Measurements from ENCODE around the gene OPRM1. TPM values are rescaled to one million over a fixed set of nuclear protein-coding genes. Genes with fewer than 3 reads are reported as not detected.
"Not testable (repeated sequence)": the region's sequence is repeated elsewhere in the genome, so short reads cannot be mapped to it uniquely, and the experiment has no call there.

OPRM1 gene
- total RNA-seq, 1 donor from 2014 or later = not detected

DNA sequence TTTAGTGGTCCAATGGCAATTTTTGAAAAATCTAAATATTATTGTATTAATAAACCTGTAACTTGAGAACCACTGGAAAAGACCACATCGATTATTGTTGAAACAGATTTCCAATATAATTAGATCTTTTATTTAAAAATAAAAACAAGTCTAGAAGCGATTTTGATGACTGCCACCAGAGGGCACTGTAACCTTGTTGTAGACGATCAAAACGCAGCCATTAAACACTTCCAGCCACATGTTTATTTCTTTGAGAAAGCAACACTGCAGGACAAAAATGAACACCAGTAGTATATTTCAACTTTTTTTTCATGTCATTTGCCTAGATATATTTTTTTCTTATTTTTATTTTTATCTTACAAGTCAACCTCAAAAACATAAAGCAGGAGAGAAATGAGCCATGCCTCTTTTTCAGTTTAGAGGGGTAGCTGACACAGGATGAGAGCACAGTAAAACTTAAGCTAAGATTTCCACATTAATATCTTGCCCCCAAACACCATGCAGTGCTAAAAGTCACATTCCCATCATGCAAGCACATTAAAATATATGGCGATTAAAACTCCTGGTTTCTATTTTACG is 115.4 kb downstream of the OPRM1 start:
- peak; percentile 60 for ATAC-seq

DNA sequence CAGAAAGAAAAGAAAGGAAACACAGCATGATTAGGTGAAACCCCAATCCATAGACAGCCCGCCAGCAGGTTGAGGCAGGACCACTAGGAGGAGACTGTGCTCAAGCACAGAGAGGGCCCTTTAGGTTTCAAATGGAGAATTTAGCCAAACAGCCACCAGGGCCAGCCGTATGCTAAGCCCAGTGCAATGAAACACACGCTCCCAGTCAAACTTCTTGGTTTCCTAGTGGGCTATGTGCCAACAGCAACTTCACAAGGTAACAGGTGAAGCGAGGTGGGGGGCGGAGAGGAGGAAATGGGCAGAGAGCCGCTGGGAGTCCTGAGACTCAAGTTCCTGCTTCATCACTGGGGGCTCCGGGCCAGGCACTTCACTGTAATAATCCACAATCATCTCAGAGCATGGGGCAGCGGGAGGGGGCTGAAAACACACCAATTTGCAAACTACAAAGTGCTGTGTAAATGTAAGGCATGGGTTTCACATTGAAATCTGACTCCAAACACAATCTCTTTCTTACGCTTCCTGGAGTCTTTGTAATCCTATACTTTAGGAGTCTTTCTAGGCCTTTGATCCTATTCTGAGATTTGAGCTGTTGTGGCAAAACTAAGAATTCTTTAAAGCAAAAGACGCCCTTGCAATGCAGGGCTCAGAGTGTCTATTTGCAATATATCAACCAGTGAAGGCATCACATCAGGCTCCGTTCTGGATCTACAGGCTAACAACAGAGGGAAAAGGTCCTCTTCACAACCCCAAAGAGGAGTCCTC is 117.3 kb downstream of the OPRM1 start:
- peak; percentile 84 for ATAC-seq

DNA sequence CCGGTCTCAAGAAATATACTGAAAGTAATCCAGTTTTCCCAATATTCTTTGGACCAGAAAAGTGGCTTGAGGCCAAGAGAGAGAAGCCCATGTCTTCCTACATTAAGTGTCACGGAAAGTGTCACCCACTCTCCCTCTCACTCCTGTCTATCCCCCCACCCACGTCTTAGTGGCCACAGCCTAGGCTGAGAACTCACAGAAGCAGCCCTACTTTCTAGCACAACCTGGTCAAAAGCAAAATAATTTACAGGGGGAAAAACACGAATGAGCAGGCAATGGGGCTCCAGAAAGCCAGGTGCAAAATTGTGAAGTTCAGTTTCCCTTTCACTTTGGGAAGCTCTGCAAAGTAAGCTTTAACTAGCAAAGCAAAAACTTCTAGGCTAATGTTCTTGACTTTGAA is 118.0 kb downstream of the OPRM1 start:
- ATAC-seq = no peak

DNA sequence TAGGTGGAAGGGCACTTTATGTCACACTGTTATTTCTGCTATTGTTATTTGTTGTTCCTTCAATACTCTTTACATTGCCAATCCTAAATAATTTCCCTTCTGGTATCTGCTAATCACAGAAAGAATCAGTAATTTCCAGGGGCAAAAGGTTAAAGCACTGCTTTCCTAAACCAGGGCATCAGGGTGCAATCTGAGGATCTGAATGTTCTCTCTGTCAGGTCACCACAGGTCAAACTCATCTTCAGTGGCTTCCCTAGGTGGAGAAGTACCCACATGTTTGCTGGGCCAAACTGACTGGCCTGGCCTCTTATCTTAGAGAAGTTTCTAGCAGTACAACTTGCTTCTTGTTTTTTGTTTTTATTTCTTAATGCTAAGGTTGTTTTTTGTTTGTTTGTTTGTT is 118.7 kb downstream of the OPRM1 start:
- no peak for ATAC-seq

DNA sequence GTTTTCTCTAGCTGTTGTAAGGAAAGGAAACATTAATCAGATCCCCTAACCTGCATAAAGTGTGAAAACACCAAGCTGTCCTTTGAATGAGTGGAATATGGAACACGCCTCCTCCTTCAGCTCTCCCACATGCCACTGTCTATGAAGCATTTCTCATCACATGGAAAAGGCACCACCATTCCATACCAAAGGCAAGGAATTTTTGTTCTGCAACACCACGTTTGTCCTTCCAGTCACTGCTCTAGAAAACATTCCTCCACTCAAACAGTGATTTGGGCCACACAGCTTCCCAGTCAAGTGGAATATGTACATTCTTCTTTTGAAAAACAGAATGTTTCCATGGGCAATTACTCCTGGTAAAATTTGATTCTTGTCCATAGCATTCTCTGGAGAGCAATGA is 120.1 kb downstream of the OPRM1 start:
- no peak for ATAC-seq

DNA sequence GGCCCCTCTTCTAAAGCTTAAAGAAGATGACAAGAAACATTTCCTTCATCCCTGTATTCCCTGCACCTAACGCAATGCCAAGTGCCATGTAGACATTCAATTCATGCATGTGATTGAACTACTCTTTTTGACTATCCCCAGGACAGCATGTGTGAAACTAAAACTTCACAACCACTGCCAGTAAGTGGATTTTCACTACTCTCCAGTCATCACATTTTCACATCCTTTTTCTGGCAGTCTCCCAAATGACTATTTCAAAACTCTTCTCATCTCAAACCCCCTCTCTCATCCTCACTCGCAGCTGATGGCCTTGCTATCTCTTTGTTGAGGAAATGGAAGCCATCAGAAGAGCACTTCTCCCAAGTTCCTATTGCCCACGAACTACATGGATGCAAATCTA is 122.6 kb downstream of the OPRM1 start:
- no peak for ATAC-seq

DNA sequence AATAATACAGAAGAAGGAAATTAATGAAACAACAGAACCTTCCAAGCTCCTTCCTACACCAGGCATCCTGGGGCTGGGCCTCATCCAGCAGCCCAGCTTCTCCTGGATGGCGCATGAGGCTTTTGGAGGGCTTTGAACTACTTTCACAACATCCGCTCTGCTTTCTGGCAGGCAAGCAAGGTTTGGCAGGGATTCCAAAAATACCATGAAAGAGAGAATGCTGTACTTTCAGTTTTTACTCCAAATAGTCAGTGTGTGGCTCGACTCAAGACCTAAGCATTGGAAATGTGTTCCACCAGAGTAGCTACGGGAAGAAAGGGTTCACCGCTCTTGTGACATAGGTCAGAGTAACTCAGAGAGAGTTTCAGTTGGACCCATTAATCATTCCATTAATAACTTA is 125.4 kb downstream of the OPRM1 start:
- ATAC-seq = no peak

DNA sequence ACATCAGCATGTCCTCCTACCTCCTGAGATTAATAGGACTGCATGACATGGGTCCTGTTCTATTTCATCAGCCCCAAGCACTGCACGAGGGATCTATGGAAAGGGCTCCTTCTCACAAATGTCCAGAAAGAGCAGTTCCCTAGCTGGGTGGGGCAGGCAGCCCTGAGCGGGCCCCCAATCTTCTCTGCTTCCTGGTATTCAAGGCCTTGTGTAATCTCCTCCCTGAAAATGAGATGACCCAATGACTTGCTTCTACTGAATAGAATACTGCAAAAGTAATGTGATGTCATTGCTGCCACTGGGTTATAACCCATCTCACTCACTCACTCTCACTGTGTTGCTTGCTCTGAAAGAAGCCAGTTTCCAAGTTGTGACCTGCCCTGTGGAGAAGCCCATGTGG is 126.4 kb downstream of the OPRM1 start:
- ATAC-seq = no peak

DNA sequence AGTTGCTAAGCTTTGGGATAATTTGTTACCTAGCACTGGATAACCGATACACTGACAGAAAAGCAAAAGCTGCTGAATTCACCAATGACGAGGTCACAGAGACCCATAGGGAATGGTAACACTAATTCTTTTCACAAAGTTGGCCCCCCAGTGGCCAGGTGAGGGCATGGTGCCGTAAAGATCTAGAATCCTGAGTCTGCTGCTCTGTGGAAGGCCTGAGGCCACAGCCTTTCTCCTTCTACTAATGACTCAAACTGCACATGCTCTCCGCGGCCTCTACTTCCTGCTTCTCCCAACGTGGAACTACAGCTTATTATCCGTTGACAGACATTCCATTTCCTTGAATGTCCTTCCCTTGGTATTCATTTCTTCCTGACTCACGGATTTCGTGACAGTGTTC is 127.1 kb downstream of the OPRM1 start:
- ATAC-seq = peak; percentile 31

DNA sequence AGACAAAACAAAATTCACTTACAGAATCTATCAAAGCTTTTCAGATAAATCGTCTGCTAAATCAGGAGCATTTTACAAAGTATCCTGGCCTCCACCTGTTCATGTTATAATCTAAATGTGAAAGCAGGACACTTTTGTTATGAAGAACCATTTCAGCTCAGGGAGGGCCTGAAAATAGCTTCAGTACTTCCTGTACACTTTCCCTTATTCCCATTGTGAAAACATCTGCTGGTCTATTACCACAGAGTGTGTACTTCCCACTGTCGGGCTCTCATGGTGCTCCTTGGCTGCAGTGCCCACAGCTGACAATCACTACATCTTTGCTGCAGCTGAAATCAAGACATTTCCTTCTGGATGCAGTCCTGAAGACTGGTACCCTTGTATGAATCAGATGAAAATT is 128.1 kb downstream of the OPRM1 start:
- no peak for ATAC-seq

DNA sequence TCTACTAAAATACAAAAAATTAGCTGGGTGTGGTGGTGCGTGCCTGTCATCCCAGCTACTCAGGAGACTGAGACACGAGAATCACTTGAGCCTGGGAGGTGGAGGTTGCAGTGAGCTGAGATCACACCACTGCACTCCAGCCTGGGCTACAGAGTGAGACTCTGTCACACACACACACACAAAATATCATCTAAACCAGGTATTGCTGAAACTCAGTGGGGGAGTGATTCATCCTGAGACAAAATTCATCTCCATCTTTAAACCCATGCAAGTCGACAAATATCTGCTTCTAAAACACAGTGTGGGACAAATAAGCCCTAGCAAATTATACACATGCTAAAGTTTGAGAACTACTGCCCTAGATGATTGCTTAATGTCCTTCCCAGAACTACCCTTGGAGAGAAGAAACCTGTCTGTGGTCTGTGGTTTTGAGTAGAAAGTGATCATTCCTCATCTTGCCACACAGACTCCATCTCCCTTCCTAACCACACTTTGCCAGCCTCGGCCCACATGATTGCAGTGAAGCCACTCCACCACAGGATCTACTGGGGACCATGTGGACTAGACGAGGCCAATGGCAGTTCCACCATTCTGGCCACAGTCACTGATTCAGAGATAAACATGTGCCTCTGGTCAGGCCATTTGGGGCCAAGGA is 130.3 kb downstream of the OPRM1 start:
- no peak for ATAC-seq

DNA sequence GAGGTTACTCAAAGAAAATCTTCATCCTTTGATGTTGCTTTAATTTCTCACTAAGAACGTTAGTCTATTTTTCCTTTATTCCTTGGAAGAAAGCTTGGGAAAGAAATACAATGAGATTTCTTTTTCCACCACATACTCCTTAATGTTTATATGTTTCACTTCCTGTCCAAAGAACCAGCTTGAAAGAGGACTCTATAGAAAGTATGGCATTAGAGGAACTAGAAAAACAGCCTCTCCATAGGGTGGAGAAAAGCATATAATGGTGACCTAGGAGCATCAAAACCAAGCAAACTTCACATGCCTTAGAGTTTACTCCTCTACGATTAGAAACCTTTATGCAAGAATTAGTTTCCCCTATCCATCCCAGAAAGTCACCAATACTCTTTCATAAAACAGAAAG is 131.1 kb downstream of the OPRM1 start:
- ATAC-seq = no peak

DNA sequence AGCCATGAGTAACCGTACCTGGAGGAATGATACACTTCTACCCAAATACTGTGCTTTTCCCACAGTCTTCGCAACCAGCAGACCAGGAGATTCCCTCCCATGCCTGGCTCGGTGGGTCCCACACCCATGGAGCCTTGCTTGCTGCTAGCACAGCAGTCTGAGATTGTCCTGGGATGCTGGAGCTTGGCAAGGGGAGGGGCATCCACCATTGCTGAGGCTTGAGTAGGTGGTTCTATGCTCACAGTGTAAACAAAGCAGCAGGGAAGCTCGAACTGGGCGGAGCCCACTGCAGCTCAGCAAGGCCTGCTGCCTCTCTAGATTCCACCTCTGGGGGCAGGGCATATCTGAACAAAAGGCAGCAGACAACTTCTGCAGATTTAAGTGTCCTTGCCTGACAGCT is 133.4 kb downstream of the OPRM1 start:
- not testable (repeated sequence) for ATAC-seq

DNA sequence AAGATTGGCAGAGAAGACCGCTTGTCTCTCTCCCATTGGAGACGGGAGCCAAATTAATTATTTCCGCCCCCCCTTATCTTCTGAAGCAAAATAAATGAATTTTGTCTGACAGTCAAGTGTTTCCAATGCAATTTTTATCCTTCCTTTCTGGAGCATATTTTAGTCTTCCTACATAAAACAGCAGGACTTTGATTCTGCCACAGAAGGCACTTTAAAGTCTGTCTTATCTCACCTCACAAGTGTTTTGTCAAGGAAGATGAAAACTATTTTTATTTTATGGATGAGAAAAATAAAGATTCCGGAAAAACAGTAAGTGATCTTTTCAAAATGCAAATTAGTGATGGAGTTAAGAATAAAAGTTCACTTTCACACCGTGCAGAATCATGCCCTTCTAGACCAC is 140.4 kb downstream of the OPRM1 start:
- no peak for ATAC-seq

DNA sequence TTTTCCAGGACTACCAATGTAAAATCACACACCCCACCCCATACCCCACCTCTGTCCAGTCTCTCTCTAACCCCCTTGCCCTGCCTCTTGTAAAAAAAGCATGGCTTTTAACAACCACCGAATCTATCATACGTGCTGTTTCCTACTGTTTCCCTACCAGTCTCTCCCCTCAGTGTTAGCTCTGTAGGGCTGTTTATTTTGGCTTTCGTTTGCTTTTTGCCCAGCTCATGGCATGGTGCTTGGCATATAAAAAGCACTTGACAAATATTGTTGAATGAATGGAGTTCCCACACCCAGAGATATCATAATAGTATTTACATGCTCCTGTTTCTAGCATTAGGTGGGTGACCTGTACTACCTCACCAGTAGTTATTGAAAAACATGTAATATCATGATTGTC is 148.2 kb downstream of the OPRM1 start:
- ATAC-seq = no peak

DNA sequence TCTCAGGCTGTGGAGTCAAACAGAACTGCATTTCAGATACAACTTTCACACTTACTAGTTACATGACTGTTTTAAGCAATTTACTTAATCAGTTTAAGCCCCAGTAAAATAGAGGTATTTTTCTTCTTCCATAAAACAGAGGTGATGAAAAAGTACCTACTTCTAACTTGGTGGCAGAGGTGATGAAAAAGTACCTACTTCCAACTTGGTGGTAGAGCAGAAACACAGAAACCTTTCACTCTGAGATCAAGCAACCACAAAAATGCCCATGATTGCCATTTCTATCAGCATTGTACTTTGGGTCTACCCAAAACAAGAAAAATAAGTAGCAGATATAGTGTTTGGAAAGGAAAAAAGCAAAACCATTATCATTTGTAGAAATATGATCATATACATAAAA is 148.7 kb downstream of the OPRM1 start:
- ATAC-seq = no peak

DNA sequence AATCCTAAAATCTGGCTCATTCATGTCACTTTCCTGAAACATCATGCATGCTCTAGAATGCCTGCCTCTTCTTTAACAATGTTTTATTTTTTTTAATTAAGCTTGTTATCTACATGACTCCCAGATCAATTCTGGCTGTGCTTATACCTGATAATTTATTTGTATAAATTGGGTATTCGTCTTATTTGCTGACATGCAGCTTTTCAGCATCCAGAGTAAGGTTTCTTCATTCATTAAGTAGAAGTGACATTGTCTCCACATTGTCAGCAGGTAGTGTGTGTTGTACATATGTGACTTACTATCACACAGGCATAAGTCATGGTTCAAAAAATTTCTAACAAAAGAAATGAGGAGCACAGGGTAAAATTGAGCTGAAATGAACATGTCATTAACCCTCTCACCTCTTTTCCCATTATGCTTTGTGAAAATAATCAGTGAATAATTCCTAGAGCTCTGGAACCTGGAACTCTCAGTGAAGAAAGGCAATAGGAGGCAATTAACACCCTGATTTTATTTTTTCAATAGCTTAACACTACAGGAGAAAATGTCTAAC is 157.4 kb downstream of the OPRM1 start:
- no peak for ATAC-seq

DNA sequence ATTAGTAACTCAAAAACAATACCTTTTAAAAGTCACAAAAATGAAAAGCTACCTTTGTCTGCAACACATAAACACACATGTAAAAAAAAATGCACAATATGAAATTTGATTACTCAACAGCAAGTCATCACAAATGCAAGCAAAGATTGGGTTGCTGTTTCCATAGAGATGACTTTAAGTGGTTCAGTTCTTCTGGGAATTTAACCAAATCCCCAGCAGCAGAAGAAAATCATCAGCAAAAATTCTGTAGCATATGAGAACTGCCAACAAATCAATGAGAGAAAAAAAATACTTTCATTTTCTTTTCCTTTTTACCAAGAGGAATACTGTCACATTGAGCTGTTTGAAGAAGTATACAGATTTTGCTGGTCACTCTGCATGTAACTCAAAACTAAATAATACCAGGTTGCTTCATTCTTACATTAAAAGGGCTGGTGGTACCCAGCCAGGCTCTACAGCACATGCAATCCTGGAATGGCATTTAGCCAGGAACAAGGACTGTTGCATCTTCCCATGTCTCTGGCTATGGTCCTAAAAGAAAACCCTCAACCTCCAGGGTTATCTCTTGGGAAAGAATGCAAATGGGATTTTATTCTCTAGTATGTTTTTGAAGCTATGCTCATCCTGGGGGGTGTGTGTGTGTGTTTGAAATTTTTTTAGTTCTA is 158.3 kb downstream of the OPRM1 start:
- no peak for ATAC-seq

DNA sequence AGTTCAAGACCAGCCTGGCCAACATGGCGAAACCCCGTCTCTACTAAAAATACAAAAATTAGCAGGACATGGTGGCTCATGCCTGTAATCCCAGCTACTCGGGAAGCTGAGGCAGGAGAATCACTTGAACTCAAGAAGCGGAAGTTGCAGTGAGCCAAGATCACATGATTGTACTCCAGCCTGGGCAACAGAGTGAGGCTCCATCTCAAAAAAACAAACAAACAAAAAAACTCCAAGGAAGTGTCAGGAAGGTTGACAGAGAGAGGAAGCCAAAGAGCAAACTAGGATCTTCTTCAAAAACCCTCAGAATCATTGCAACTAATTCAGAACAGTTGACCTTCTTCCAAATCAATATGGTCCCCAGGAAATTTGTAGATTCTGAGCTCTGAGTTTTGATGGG is 162.6 kb downstream of the OPRM1 start:
- not testable (repeated sequence) for ATAC-seq

DNA sequence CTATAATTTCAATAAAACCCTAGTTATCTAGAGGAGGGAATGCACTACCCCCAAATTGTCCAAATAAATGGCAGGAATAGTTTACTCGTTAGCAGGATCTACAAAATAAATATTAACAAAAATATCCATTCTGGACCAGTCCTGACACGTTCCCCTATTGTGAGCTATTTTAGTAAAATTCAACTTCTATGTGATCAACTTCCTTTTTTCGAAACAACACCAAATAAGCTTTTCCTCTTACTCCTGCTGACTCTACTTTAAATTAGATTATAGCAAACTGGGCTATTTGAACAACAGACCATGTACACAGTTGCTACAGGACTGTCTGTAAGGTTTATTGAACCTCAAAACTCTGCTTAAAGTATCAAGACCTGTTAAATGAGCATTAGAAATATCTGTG is 163.3 kb downstream of the OPRM1 start:
- no peak for ATAC-seq

DNA sequence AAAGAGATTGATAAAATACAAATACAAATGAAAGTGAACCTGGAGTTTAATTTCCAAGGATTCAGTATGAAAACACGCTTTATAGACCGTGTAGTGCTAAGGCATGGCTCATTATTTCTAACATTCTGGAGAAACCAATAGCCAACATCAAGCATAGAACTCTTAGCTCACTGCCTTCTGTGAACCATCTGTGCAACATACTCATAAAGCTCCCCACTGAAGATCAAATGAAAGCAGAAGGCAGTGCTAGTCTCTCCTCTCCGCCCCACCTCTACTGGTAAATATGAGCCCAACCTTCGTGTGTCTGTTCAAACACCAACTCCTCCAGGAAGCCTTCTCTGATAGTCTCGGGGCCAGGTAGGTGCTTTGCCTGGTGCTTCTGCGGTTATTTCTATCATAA is 163.9 kb downstream of the OPRM1 start:
- ATAC-seq = no peak

DNA sequence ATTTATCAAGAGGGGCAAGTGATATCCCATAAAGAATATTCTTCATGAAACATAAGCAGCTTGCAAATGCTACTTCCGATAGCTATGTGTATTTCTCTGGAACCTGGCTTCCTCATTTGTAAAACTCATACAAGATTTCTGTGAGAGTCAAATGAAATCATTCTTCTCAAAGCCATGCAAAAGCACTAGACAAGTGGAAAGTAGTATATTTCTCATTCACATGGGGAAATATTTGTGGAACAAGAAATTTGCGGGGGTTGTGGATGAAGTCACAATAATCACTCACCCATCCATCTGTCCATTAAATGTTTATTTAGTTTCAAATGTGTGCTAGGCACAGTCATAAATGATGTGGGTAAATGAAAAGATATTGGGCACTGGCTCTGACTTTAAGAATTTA is 167.1 kb downstream of the OPRM1 start:
- no peak for ATAC-seq

DNA sequence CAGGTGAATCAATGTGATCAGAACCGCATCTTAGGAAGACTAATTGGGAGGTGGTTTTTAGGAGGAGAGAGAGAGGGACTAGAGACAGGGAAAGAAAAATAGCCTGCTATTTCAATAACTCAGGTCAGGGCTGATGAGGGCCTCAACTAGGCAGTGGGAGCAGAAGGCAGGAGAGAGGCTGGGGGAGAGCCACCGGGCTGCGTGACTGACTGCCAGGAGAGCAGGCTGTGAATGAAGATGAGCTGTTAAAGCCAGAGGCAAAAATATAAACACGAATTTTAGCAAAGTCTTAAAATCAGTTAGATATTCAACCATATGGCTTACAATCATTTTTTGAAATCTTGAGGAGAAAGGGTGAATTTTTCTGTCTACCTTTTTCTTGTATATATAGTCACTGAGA is 168.0 kb downstream of the OPRM1 start:
- no peak for ATAC-seq

Data from esophagus mucosa (tissue), 1 donor.